Vagina (tissue), 2 donors: ENCODE results near the gene CHMP6. TPM values are rescaled to one million over a fixed set of nuclear protein-coding genes. Genes with fewer than 3 reads are reported as not detected.

Experiments used
- DNase-seq, 2 donors: peaks; one replicate each; pipeline ENCODE4 v3.0.0-alpha.2; 2017; ENCODE audit errors: extremely low spot score in 2 of 2
- H3K27ac ChIP-seq: fragments of 200-600 bp; sonication (generic); one replicate; pipeline ENCODE4 v1.5.1; 2019
- H3K27me3 ChIP-seq: fragments of 200-600 bp; sonication (generic); one replicate; pipeline ENCODE4 v1.5.1; 2019
- H3K36me3 ChIP-seq, 2 donors: fragments of 200-600 bp; sonication (generic); one replicate each; pipeline ENCODE4 v1.5.1; 2017 to 2019
- H3K4me1 ChIP-seq: fragments of 200-600 bp; sonication (generic); one replicate; pipeline ENCODE4 v1.5.1; 2019
- H3K4me3 ChIP-seq, 2 donors: fragments of 200-600 bp; sonication (generic); 1 replicate in 1 of 2; 2 replicates in 1 of 2; pipeline ENCODE4 v1.5.1; 2016 to 2019
- H3K9me3 ChIP-seq: fragments of 200-600 bp; sonication (generic); one replicate; pipeline ENCODE4 v1.5.1; 2019
- CTCF ChIP-seq, 3 experiments: fragments of 450-650 bp in 2 of 3; fragments of 200-600 bp in 1 of 3; sonication (generic) in 1 of 3; IDR thresholded peaks; one replicate each; pipeline ENCODE4 v1.5.1; 2017 to 2019; ENCODE audit warnings: antibody characterized with exemption in 3 of 3, mild to moderate bottlenecking in 2 of 3, moderate library complexity in 2 of 3
- POLR2A ChIP-seq, 2 donors: fragments of 450-650 bp; IDR thresholded peaks; one replicate each; pipeline ENCODE4 v1.6.1; 2017; ENCODE audit warnings: antibody characterized with exemption in 2 of 2, mild to moderate bottlenecking in 2 of 2, moderate library complexity in 2 of 2
- POLR2AphosphoS5 ChIP-seq, 2 donors: sonication (generic); formaldehyde crosslinking; IDR thresholded peaks; one replicate each; pipeline ENCODE4 v1.9.0; 2017; ENCODE audit warnings: antibody characterized with exemption in 2 of 2, mild to moderate bottlenecking in 2 of 2, low read depth in 1 of 2; ENCODE audit not compliant: insufficient read depth in 1 of 2
- intact Hi-C: fragments of 100-400 bp; cut with DNase I; formaldehyde crosslinking; loops from one replicate; pipeline ENCODE4 v1.15.1; 2023
- total RNA-seq: library from RNA; depleted of rRNA; stranded (reverse); fragments of >200 nt; gene quantifications from one replicate; pipeline ENCODE4 v1.2.3, GENCODE V29; 2016

Gene CHMP6
- total RNA-seq, 1 donor from 2014 or later, result 31.7 TPM

DNA sequence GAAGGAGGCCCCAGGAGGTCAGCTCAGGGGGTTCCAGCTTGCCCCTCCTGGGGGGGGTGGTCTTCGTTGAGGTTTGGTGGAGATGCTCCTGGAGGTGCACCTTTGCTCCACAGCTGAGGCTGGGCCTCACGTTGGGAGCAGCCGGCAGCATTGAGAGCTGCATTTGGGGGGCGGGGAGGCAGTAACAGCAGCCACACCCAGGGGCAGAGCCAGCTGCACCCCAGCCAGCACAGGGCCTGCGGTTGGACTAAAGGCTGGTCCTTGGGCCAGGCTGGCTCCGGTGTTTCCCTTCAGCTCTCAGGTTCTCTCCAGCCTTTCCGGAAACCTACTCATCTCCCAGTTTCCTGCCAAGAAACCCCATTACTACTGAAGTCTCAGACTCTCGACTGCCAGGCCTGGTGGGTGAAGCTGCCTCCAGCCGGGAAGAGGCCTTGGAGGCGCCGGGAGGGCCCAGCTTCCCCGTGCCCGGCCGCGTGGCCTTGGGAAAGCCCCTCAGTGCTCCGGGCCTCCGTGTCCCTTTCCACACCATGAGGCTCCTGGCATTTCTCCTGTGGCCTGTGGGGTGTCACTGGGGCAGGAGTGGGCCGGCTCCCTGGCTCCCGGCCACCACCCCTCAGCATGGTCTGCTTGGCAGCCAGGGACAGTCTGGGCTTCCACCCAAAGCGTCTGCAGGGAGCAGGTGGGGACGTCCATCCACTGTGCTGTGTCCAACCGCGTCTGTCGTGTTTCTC lies 29.3 kb downstream of the CHMP6 start:
- H3K4me1 ChIP-seq, result peaks cover 54% of the 10 kb centered on the region
- H3K27ac ChIP-seq, result peak overlapping the region; percentile 26
- no peaks in the 10 kb centered on the region for H3K27me3 ChIP-seq
- no peak overlapping the region for H3K4me3 ChIP-seq
- TF ChIP-seq CTCF (IDR thresholded peaks at IDR 0.05) (no peak), POLR2AphosphoS5 (IDR thresholded peaks at IDR 0.05; ENCODE audit: insufficient read depth in 1 of 2, low read depth in 1 of 2) (peak in 1 of 2 donors; percentile 30), POLR2A (IDR thresholded peaks at IDR 0.05) (no peak)
- intact Hi-C loops, result no loop called here
- DNase-seq, result no peak
- H3K9me3 ChIP-seq, result no peaks in the 10 kb centered on the region
- H3K36me3 ChIP-seq, result no peaks in the 10 kb centered on the region

GRCh38 chr17:81021531-81022343 lies 30.1 kb downstream of the CHMP6 start:
- peak overlapping the region; percentile 26 for H3K27ac ChIP-seq
- no peak overlapping the region for H3K4me3 ChIP-seq
- DNase-seq, result no peak
- intact Hi-C loops, result no loop called here
- H3K9me3 ChIP-seq, result no peaks in the 10 kb centered on the region
- peaks cover 60% of the 10 kb centered on the region for H3K4me1 ChIP-seq
- no peaks in the 10 kb centered on the region for H3K27me3 ChIP-seq
- no peaks in the 10 kb centered on the region for H3K36me3 ChIP-seq
- TF ChIP-seq POLR2AphosphoS5 (IDR thresholded peaks at IDR 0.05; ENCODE audit: insufficient read depth in 1 of 2, low read depth in 1 of 2) (no peak), POLR2A (IDR thresholded peaks at IDR 0.05) (no peak), CTCF (IDR thresholded peaks at IDR 0.05) (no peak)

- Histone ChIP-seq H3K9me3 (no peaks in the 10 kb centered on the region), H3K4me1 (peaks cover 64% of the 10 kb centered on the region), H3K27me3 (no peaks in the 10 kb centered on the region), H3K27ac (no peak overlapping the region), H3K36me3 (no peaks in the 10 kb centered on the region), H3K4me3 (no peak overlapping the region)
- intact Hi-C loops, result no loop called here
- TF ChIP-seq POLR2A (IDR thresholded peaks at IDR 0.05), result no peak
- TF ChIP-seq CTCF (IDR thresholded peaks at IDR 0.05), result no peak
- TF ChIP-seq POLR2AphosphoS5 (IDR thresholded peaks at IDR 0.05; ENCODE audit: insufficient read depth in 1 of 2, low read depth in 1 of 2), result no peak
- no peak for DNase-seq
These were observed 30.7 kb downstream of the CHMP6 start for GRCh38 chr17:81022344-81022676.

GRCh38 chr17:81025065-81025740 lies 33.6 kb downstream of the CHMP6 start:
- peaks cover 48% of the 10 kb centered on the region for H3K4me1 ChIP-seq
- no peak overlapping the region for H3K27ac ChIP-seq

More at GRCh38 chr17:81025065-81025740, 33.6 kb downstream of the CHMP6 start:
- intact Hi-C loops, result loop anchor here (2.0 kb wide), 1 partner anchor 72 kb away; no protein-coding TSS in a partner anchor
- Histone ChIP-seq H3K27me3 (peaks cover 4% of the 10 kb centered on the region), H3K4me3 (no peak overlapping the region), H3K9me3 (no peaks in the 10 kb centered on the region), H3K36me3 (no peaks in the 10 kb centered on the region)
- no peak for DNase-seq
- no peak for TF ChIP-seq CTCF (IDR thresholded peaks at IDR 0.05)
- TF ChIP-seq POLR2A (IDR thresholded peaks at IDR 0.05), result no peak
- no peak for TF ChIP-seq POLR2AphosphoS5 (IDR thresholded peaks at IDR 0.05; ENCODE audit: insufficient read depth in 1 of 2, low read depth in 1 of 2)
